Epithelial cell of esophagus (primary cell): ENCODE results near the gene TUBA4A.

Experiments used
- DNase-seq: peaks from one replicate; pipeline ENCODE4 v3.0.0; 2010; ENCODE audit warnings: low read depth
- H3K4me3 ChIP-seq: 2 replicates; pipeline ENCODE4 v1.5.1; 2011; ENCODE audit warnings: mild to moderate bottlenecking, low read length, control low read depth
- CTCF ChIP-seq: IDR thresholded peaks from 2 replicates; pipeline ENCODE4 v1.5.1; 2011; ENCODE audit warnings: low read depth, mild to moderate bottlenecking, low read length, control low read depth, inconsistent platforms; ENCODE audit not compliant: insufficient read depth; ENCODE audit errors: missing control alignments

The TUBA4A gene

GRCh38 chr2:219209236-219210195 is 44.2 kb downstream of the TUBA4A start:
- H3K4me3 ChIP-seq, result no peak overlapping the region
- DNase-seq, result no peak
- TF ChIP-seq CTCF, result no peak

- H3K4me3 ChIP-seq, result no peak overlapping the region
- peak; percentile 54 for DNase-seq
- TF ChIP-seq CTCF, result no peak
These were observed 45.6 kb downstream of the TUBA4A start for GRCh38 chr2:219207884-219208740.

GRCh38 chr2:219207134-219207883 is 46.4 kb downstream of the TUBA4A start:
- no peak for TF ChIP-seq CTCF
- DNase-seq, result no peak

GRCh38 chr2:219206328-219207133 is 47.2 kb downstream of the TUBA4A start, which contains the start of gene ZFAND2B:
Gene ZFAND2B (plus strand): TSS chr2:219206782. CDS start chr2:219206988, 206 bp downstream.
- peak; percentile 9 for TF ChIP-seq CTCF
- peak; percentile 95 for DNase-seq

More at GRCh38 chr2:219207134-219207883, 46.4 kb downstream of the TUBA4A start:
- peak overlapping the region; percentile 70 for H3K4me3 ChIP-seq

GRCh38 chr2:219205981-219206327 is 47.8 kb downstream of the TUBA4A start:
- peak overlapping the region; percentile 70 for H3K4me3 ChIP-seq
- no peak for TF ChIP-seq CTCF
- DNase-seq, result no peak

More at GRCh38 chr2:219206328-219207133, 47.2 kb downstream of the TUBA4A start, which contains the start of gene ZFAND2B:
- H3K4me3 ChIP-seq, result peak within 1 kb of the TSS; percentile 70
